K562 (cell line): Measurements from ENCODE around the gene SEC22C. TPM values are rescaled to one million over a fixed set of nuclear protein-coding genes. Genes with fewer than 3 reads are reported as not detected.

Experiments
- ATAC-seq: fragments of 200-7000 bp; cut with Tn5 transposase; 3 replicates; pipeline ENCODE4 v1.9.1; 2020; ENCODE audit warnings: moderate library complexity
- BruUV-seq: library from RNA; stranded (reverse); fragments of 400-500 nt; replicated peaks from 2 replicates; lab custom pipeline; 2021; lab: Mats Ljungman, UMichigan
- CTCF ChIA-PET: fragments of 300-600 bp; formaldehyde crosslinking; extraction: SDS; loops from one replicate; lab custom pipeline; 2021; ENCODE audit warnings: low intra/inter-chr PET ratio; lab: Yijun Ruan, JAX
- POLR2A ChIA-PET: fragments of 300-600, 350-650 bp; sonication (Branson Sonifier 250); formaldehyde crosslinking; extraction: SDS; loops from one replicate; lab custom pipeline; 2021; ENCODE audit warnings: antibody characterized with exemption, inconsistent platforms; lab: Yijun Ruan, JAX
- DNase-seq, 4 experiments: peaks; one replicate each; pipeline versions ENCODE4 v3.0.0 to v3.0.0-alpha.2; 2011 to 2018; ENCODE audit warnings: low spot score in 3 of 4, mixed read lengths in 3 of 4; ENCODE audit errors: extremely low read depth in 1 of 4
- FAIRE-seq: peaks from 2 replicates; lab custom pipeline; 2011; peaks lifted over from hg19 to GRCh38; lab: Jason Lieb, UNC
- H2AFZ ChIP-seq: 2 replicates; pipeline ENCODE4 v1.6.0; 2011; ENCODE audit warnings: low read depth, low read length, control low read depth, inconsistent platforms
- H3K27ac ChIP-seq: fragments of 200-600 bp; 3 replicates; pipeline ENCODE4 v1.8.0; 2011; ENCODE audit warnings: low read depth, mild to moderate bottlenecking, control low read depth, inconsistent platforms, low read length, moderate library complexity, mixed read lengths; ENCODE audit errors: extremely low read depth
- H3K27me3 ChIP-seq, 2 experiments: fragments of 300-600 bp in 1 of 2; 2 replicates in 1 of 2; 3 replicates in 1 of 2; pipeline versions ENCODE4 v1.6.0 to v1.8.0; 2011; ENCODE audit warnings: inconsistent platforms in 2 of 2, low read length in 2 of 2, mild to moderate bottlenecking in 1 of 2, mixed read lengths in 1 of 2, moderate library complexity in 1 of 2; ENCODE audit not compliant: control insufficient read depth in 2 of 2, insufficient read depth in 2 of 2
- H3K36me3 ChIP-seq: fragments of 300-600 bp; 3 replicates; pipeline ENCODE4 v1.8.0; 2011; ENCODE audit warnings: mild to moderate bottlenecking, low read length, inconsistent platforms; ENCODE audit not compliant: control insufficient read depth, insufficient read depth
- H3K4me1 ChIP-seq, 2 experiments: fragments of 200-600 bp in 1 of 2; replicated peaks in 1 of 2; 2 replicates in 1 of 2; 3 replicates in 1 of 2; pipeline versions ENCODE4 v1.5.1 to v1.8.0; 2011; ENCODE audit warnings: inconsistent platforms in 2 of 2, low read length in 2 of 2, mild to moderate bottlenecking in 1 of 2, mixed read lengths in 1 of 2, moderate library complexity in 1 of 2; ENCODE audit not compliant: control insufficient read depth in 2 of 2, insufficient read depth in 2 of 2
- H3K4me2 ChIP-seq: 2 replicates; pipeline ENCODE4 v1.6.1; 2011; ENCODE audit warnings: low read length, control low read depth, inconsistent platforms, mixed read lengths; ENCODE audit not compliant: insufficient read depth
- H3K4me3 ChIP-seq: fragments of 200-600 bp; sonication (generic), shearing (Covaris generic); 2 replicates; pipeline ENCODE4 v1.5.1; 2016; ENCODE audit warnings: control low read depth, inconsistent platforms
- H3K79me2 ChIP-seq: fragments of 200-600 bp; 3 replicates; pipeline ENCODE4 v1.8.0; 2011; ENCODE audit warnings: low read length, inconsistent platforms; ENCODE audit not compliant: control insufficient read depth, insufficient read depth
- H3K9ac ChIP-seq, 2 experiments: 2 replicates each; pipeline versions ENCODE4 v1.6.0 to v1.6.1; 2011; ENCODE audit warnings: low read depth in 2 of 2, low read length in 2 of 2, control low read depth in 1 of 2, inconsistent platforms in 1 of 2, mild to moderate bottlenecking in 1 of 2, mixed read lengths in 1 of 2; ENCODE audit not compliant: insufficient read depth in 1 of 2
- H3K9me1 ChIP-seq: one replicate; pipeline ENCODE4 v1.6.0; 2011; ENCODE audit warnings: inconsistent platforms, mild to moderate bottlenecking, low read length, moderate library complexity; ENCODE audit not compliant: control insufficient read depth, insufficient read depth
- H3K9me3 ChIP-seq: replicated peaks from 2 replicates; pipeline ENCODE4 v1.5.1; 2011; ENCODE audit warnings: low read depth, low read length, inconsistent platforms; ENCODE audit not compliant: control insufficient read depth, insufficient read depth
- H4K20me1 ChIP-seq: replicated peaks from 2 replicates; pipeline ENCODE4 v1.6.1; 2011; ENCODE audit warnings: low read length, inconsistent platforms, mixed read lengths; ENCODE audit not compliant: control insufficient read depth, insufficient read depth
- ASH1L ChIP-seq: fragments of 450-650 bp; IDR thresholded peaks from 2 replicates; pipeline ENCODE4 v1.6.1; 2018; ENCODE audit warnings: borderline replicate concordance, mild to moderate bottlenecking, low read depth; ENCODE audit not compliant: partially characterized antibody
- DMBX1 ChIP-seq: fragments of 250-450 bp; sonication (Bioruptor Pico); IDR thresholded peaks from 2 replicates; pipeline ENCODE4 v1.8.0; 2022; ENCODE audit warnings: inconsistent platforms, mild to moderate bottlenecking, moderate library complexity, borderline replicate concordance
- EGR1 ChIP-seq: fragments of 450-650 bp; conservative IDR thresholded peaks from 2 replicates; pipeline ENCODE4 v1.6.1; 2017; ENCODE audit warnings: mild to moderate bottlenecking
- MCM7 ChIP-seq, 2 experiments: fragments of 450-650 bp; IDR thresholded peaks; 2 replicates each; pipeline ENCODE4 v1.6.1; 2016 to 2018
- MECOM ChIP-seq: fragments of 250-450 bp; sonication (Bioruptor Pico); IDR thresholded peaks from 2 replicates; pipeline ENCODE4 v1.8.0; 2022; ENCODE audit warnings: inconsistent platforms
- NFIX ChIP-seq: fragments of 250-450 bp; sonication (Bioruptor Pico); IDR thresholded peaks from 2 replicates; pipeline ENCODE4 v1.4.0; 2020; ENCODE audit warnings: low read depth, mild to moderate bottlenecking, moderate library complexity
- TAF9B ChIP-seq: fragments of 450-650 bp; IDR thresholded peaks from 2 replicates; pipeline ENCODE4 v1.6.1; 2018; ENCODE audit warnings: mild to moderate bottlenecking; ENCODE audit not compliant: partially characterized antibody
- TAL1 ChIP-seq: fragments of 450-650 bp; IDR thresholded peaks from 2 replicates; pipeline ENCODE4 v1.6.1; 2016; ENCODE audit warnings: mild to moderate bottlenecking
- TRIM28 ChIP-seq: fragments of 450-650 bp; IDR thresholded peaks from 2 replicates; pipeline ENCODE4 v1.6.1; 2017
- ZKSCAN1 ChIP-seq: fragments of 150-350 bp; IDR thresholded peaks from 2 replicates; pipeline ENCODE4 v1.6.1; 2016; ENCODE audit warnings: low read depth, low read length
- ZNF696 ChIP-seq: fragments of 250-450 bp; sonication (Bioruptor Pico); conservative IDR thresholded peaks from 2 replicates; pipeline ENCODE4 v1.4.0; 2020; ENCODE audit warnings: mild to moderate bottlenecking, moderate library complexity
- ZNF76 ChIP-seq: fragments of 250-450 bp; sonication (Bioruptor Pico); IDR thresholded peaks from 2 replicates; pipeline ENCODE4 v1.4.0; 2020; ENCODE audit warnings: mild to moderate bottlenecking, moderate library complexity, borderline replicate concordance
- WGBS: fragments of 100-300 bp; shearing (Covaris generic); methylation state at CpG from one replicate; pipeline ENCODE4 v1.1.6; 2016; ENCODE audit warnings: low coverage, mixed read lengths; ENCODE audit not compliant: insufficient coverage; ENCODE audit errors: missing lambda C conversion rate; 5-methylcytosine and 5-hydroxymethylcytosine counted together
- in situ Hi-C: fragments of 300-500 bp; cut with MboI; formaldehyde crosslinking; loops from 4 replicates; pipeline ENCODE4 v1.15.0; 2018; ENCODE audit warnings: inconsistent platforms, mixed read lengths
- intact Hi-C: fragments of 100-400 bp; cut with micrococcal nuclease; formaldehyde crosslinking; loops from 2 replicates; pipeline ENCODE4 v1.14.2; 2022
- polyA plus RNA-seq, 8 experiments: library from polyadenylated mRNA; depleted of rRNA in 4 of 8; stranded (reverse) in 5 of 8; unstranded in 3 of 8; fragments of >200 nt; fragmentation: Nextera tagmentation in 2 of 8; fragmentation: Illumina TruSeq in 1 of 8; extraction: Ambion mirVana in 2 of 8; extraction: Trizol in 1 of 8; gene quantifications; 2 replicates each; pipeline versions ENCODE4 v1.2.1 to v1.2.3, GENCODE V29; 2011 to 2014; ENCODE audit warnings: inconsistent platforms in 1 of 8, missing spikeins in 1 of 8
- total RNA-seq, 7 experiments: library from RNA; depleted of rRNA in 6 of 7; stranded (reverse); fragments of >200 nt in 6 of 7; fragmentation: Illumina TruSeq in 2 of 7; extraction: Trizol in 2 of 7; gene quantifications; 2 replicates each; pipeline versions ENCODE4 v1.2.1 to v1.2.3, GENCODE V29; 2011 to 2021; ENCODE audit warnings: low replicate concordance in 1 of 7
- TF ChIP-seq, protein P1 (sequence below), 2 experiments: IDR thresholded peaks; 2 replicates each; pipeline ENCODE4 v1.6.1; 2012; ENCODE audit warnings: improper control_type of control experiment in 2 of 2, low read depth in 2 of 2, low read length in 2 of 2, borderline replicate concordance in 1 of 2
- TF ChIP-seq, protein P2 (sequence below): fragments of 200-800 bp; sonication (Bioruptor generic); IDR thresholded peaks from 2 replicates; pipeline ENCODE4 v1.6.1; 2017; ENCODE audit warnings: missing genetic modification characterization, missing compliant biosample characterization

Gene SEC22C
- total and polyA plus RNA-seq, 9 of the 15 experiments (the other 6 are each of a cell fraction or from before 2014, with no cell fraction given), result 35.6 to 68.4 (median 50.7) TPM

DNA sequence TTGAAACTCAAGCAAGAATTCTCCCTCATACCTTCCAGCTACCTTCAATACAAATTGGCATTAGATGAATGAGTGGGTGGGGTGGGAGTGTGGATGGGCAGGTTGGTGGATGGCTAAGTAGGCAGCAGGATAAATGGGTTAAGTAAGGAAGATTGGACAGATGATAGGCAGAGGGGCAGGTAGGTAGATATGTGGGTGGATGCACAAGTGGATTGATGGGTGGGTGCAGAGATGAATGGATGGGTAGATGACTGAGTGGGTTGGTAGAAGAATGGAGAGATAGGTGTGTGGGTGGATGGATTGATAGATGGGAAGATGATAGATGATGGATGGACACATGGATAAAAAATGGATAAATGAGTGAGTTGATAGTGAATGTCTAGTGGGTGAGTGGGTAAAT lies 51.7 kb downstream of the SEC22C start:
- Histone ChIP-seq H3K27ac (no peak overlapping the region), H4K20me1 (0 out of 2 replicates have a peak, but pooled peaks cover 12% of the 10 kb centered on the region), H3K9ac (no peak overlapping the region), H3K4me3 (no peak overlapping the region), H3K4me2 (no peak overlapping the region), H3K9me3 (no peaks in the 10 kb centered on the region), H3K79me2 (no peaks in the 10 kb centered on the region), H3K4me1 (peaks cover 0 to 11% of the 10 kb centered on the region in 2 experiments; a peak in 1 of 5 replicates), H3K36me3 (no peaks in the 10 kb centered on the region), H3K27me3 (peaks cover 20 to 49% of the 10 kb centered on the region in 2 experiments), H3K9me1 (no peaks in the 10 kb centered on the region), H2AFZ (no peak overlapping the region)
- CTCF ChIA-PET, result no interaction called here
- peak; percentile 40 for TF ChIP-seq EGR1
- 0 out of 4 replicates have a peak, but pooled peaks of 1 of the 2 experiments have one; percentile 49 for TF ChIP-seq MCM7 (IDR thresholded peaks at IDR 0.05)
- no peak for TF ChIP-seq ZKSCAN1
- no TSS peak for BruUV-seq
- ATAC-seq (no peak), DNase-seq (no peak), FAIRE-seq (no peak)
- in situ Hi-C loops (no loop called here), intact Hi-C loops (no loop called here)
- POLR2A ChIA-PET, result no interaction called here

DNA sequence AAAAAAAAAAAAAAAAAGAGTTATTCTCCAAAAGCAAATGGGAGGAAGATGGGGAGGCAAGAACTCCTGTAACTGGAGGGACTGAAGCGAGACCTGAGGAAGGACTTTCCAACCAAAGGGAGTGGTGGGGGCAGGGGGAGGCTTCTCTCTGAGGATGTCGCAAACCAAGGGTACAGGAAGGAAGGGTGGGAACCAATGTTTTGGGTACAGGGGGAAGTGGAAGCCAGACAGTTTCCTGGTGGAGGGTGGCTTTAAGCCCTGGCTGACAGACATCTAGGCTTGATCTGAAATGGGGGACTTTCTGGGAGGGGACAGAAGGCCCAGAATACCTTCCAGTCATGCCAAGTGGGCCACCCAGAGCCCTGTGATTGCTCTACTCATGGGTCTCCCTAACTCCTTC lies 52.3 kb downstream of the SEC22C start:
- Histone ChIP-seq H3K9me1 (no peaks in the 10 kb centered on the region), H3K27me3 (peaks cover 20 to 49% of the 10 kb centered on the region in 2 experiments), H3K9me3 (no peaks in the 10 kb centered on the region), H4K20me1 (0 out of 2 replicates have a peak, but pooled peaks cover 12% of the 10 kb centered on the region), H3K79me2 (no peaks in the 10 kb centered on the region), H3K27ac (no peak overlapping the region), H2AFZ (no peak overlapping the region), H3K4me2 (no peak overlapping the region), H3K9ac (no peak overlapping the region), H3K36me3 (no peaks in the 10 kb centered on the region), H3K4me3 (no peak overlapping the region), H3K4me1 (peaks cover 0 to 11% of the 10 kb centered on the region in 2 experiments; a peak in 1 of 5 replicates)
- in situ Hi-C loops (no loop called here), intact Hi-C loops (no loop called here)
- FAIRE-seq (no peak), ATAC-seq (no peak), DNase-seq (no peak)
- BruUV-seq, result no TSS peak
- WGBS, result 18% methylated on average over 2 of the region's 2 CpGs
- POLR2A ChIA-PET, result interaction anchor here (0.6 kb wide), 1 partner anchor 240 kb away, joined by 3 read pairs; no protein-coding TSS in a partner anchor
- CTCF ChIA-PET, result no interaction called here
- TF ChIP-seq ZNF696 (no peak), ASH1L (no peak), NFIX (CRISPR knock-in tag) (no peak), TRIM28 (no peak), MECOM (no peak), TAF9B (no peak), ZNF76 (CRISPR knock-in tag) (no peak), DMBX1 (CRISPR knock-in tag) (no peak), TAL1 (no peak)
- TF ChIP-seq, protein P1, sequence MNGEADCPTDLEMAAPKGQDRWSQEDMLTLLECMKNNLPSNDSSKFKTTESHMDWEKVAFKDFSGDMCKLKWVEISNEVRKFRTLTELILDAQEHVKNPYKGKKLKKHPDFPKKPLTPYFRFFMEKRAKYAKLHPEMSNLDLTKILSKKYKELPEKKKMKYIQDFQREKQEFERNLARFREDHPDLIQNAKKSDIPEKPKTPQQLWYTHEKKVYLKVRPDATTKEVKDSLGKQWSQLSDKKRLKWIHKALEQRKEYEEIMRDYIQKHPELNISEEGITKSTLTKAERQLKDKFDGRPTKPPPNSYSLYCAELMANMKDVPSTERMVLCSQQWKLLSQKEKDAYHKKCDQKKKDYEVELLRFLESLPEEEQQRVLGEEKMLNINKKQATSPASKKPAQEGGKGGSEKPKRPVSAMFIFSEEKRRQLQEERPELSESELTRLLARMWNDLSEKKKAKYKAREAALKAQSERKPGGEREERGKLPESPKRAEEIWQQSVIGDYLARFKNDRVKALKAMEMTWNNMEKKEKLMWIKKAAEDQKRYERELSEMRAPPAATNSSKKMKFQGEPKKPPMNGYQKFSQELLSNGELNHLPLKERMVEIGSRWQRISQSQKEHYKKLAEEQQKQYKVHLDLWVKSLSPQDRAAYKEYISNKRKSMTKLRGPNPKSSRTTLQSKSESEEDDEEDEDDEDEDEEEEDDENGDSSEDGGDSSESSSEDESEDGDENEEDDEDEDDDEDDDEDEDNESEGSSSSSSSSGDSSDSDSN (IDR thresholded peaks at IDR 0.05; ENCODE audit: borderline replicate concordance in 1 of 2, low read depth in 2 of 2, low read length in 2 of 2), result no peak
- TF ChIP-seq, protein P2, sequence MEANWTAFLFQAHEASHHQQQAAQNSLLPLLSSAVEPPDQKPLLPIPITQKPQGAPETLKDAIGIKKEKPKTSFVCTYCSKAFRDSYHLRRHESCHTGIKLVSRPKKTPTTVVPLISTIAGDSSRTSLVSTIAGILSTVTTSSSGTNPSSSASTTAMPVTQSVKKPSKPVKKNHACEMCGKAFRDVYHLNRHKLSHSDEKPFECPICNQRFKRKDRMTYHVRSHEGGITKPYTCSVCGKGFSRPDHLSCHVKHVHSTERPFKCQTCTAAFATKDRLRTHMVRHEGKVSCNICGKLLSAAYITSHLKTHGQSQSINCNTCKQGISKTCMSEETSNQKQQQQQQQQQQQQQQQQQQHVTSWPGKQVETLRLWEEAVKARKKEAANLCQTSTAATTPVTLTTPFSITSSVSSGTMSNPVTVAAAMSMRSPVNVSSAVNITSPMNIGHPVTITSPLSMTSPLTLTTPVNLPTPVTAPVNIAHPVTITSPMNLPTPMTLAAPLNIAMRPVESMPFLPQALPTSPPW (CRISPR knock-in tag), result no peak
